H9 (cell line): ENCODE measurements around the gene SPTBN5. TPM values are rescaled to one million over a fixed set of nuclear protein-coding genes. Genes with fewer than 3 reads are reported as not detected.

ENCODE experiments used
- DNase-seq: peaks from one replicate; pipeline ENCODE4 v3.0.0-alpha.2; 2017
- H2AFZ ChIP-seq: one replicate; pipeline ENCODE4 v1.6.1; 2013; ENCODE audit warnings: mild to moderate bottlenecking, low read length, control low read depth, moderate library complexity
- H2AK5ac ChIP-seq: 2 replicates; pipeline ENCODE4 v1.6.1; 2013; ENCODE audit warnings: low read length, control low read depth, mixed read lengths; ENCODE audit not compliant: insufficient read length
- H2BK120ac ChIP-seq: one replicate; pipeline ENCODE4 v1.6.1; 2013; ENCODE audit warnings: low read depth, mild to moderate bottlenecking, low read length, control low read depth, inconsistent platforms; ENCODE audit not compliant: poor library complexity, severe bottlenecking
- H2BK12ac ChIP-seq: 2 replicates; pipeline ENCODE4 v1.6.1; 2013; ENCODE audit warnings: low read length, control low read depth, mixed read lengths, low read depth; ENCODE audit not compliant: insufficient read length
- H2BK15ac ChIP-seq: 2 replicates; pipeline ENCODE4 v1.6.1; 2013; ENCODE audit warnings: low read depth, low read length, control low read depth
- H2BK20ac ChIP-seq: one replicate; pipeline ENCODE4 v1.6.1; 2013; ENCODE audit warnings: low read depth, mild to moderate bottlenecking, low read length, control low read depth, inconsistent platforms; ENCODE audit not compliant: poor library complexity, severe bottlenecking
- H2BK5ac ChIP-seq: 2 replicates; pipeline ENCODE4 v1.6.1; 2013; ENCODE audit warnings: low read length, control low read depth, mixed read lengths; ENCODE audit not compliant: insufficient read length
- H3K14ac ChIP-seq: 2 replicates; pipeline ENCODE4 v1.6.1; 2013; ENCODE audit warnings: low read length, control low read depth; ENCODE audit not compliant: insufficient read depth
- H3K18ac ChIP-seq: 2 replicates; pipeline ENCODE4 v1.6.1; 2013; ENCODE audit warnings: low read depth, mild to moderate bottlenecking, mixed read lengths, low read length, control low read depth; ENCODE audit not compliant: insufficient read length
- H3K23ac ChIP-seq: 2 replicates; pipeline ENCODE4 v1.6.1; 2013; ENCODE audit warnings: low read length, control low read depth, mixed read lengths, low read depth; ENCODE audit not compliant: insufficient read length
- H3K23me2 ChIP-seq: 2 replicates; pipeline ENCODE4 v1.6.1; 2013; ENCODE audit warnings: low read depth, mild to moderate bottlenecking, mixed read lengths, low read length, control low read depth; ENCODE audit not compliant: insufficient read length, poor library complexity, severe bottlenecking
- H3K27ac ChIP-seq: 2 replicates; pipeline ENCODE4 v1.5.1; 2013; ENCODE audit warnings: low read length, control low read depth, mixed read lengths, low read depth; ENCODE audit not compliant: insufficient read length
- H3K27me3 ChIP-seq: 2 replicates; pipeline ENCODE4 v1.6.1; 2013; ENCODE audit warnings: low read length, control low read depth, inconsistent platforms; ENCODE audit not compliant: insufficient read depth
- H3K4ac ChIP-seq: 2 replicates; pipeline ENCODE4 v1.6.1; 2013; ENCODE audit warnings: low read depth, mild to moderate bottlenecking, control low read depth, inconsistent platforms, low read length, moderate library complexity
- H3K4me1 ChIP-seq: 2 replicates; pipeline ENCODE4 v1.6.1; 2013; ENCODE audit warnings: low read length, control low read depth, inconsistent platforms; ENCODE audit not compliant: insufficient read depth
- H3K4me2 ChIP-seq: 2 replicates; pipeline ENCODE4 v1.6.1; 2013; ENCODE audit warnings: low read length, control low read depth, mixed read lengths; ENCODE audit not compliant: insufficient read length, insufficient read depth
- H3K56ac ChIP-seq: 2 replicates; pipeline ENCODE4 v1.6.1; 2013; ENCODE audit warnings: low read depth, mild to moderate bottlenecking, mixed read lengths, low read length, control low read depth; ENCODE audit not compliant: insufficient read length
- H3K79me1 ChIP-seq: 2 replicates; pipeline ENCODE4 v1.6.1; 2013; ENCODE audit warnings: low read depth, mild to moderate bottlenecking, moderate library complexity, low read length, control low read depth, inconsistent platforms; ENCODE audit not compliant: insufficient read depth, poor library complexity, severe bottlenecking
- H3K79me2 ChIP-seq: 2 replicates; pipeline ENCODE4 v1.6.1; 2013; ENCODE audit warnings: low read length, control low read depth, inconsistent platforms; ENCODE audit not compliant: insufficient read depth
- H3K9ac ChIP-seq: 2 replicates; pipeline ENCODE4 v1.6.1; 2013; ENCODE audit warnings: low read length, control low read depth, mixed read lengths; ENCODE audit not compliant: insufficient read length; ENCODE audit errors: extremely low read depth
- H3K9me3 ChIP-seq: one replicate; pipeline ENCODE4 v1.6.1; 2013; ENCODE audit warnings: low read depth, low read length, inconsistent platforms; ENCODE audit not compliant: control insufficient read depth
- H3T11ph ChIP-seq: one replicate; pipeline ENCODE4 v1.6.1; 2013; ENCODE audit warnings: mild to moderate bottlenecking, low read length, control low read depth, inconsistent platforms
- H4K20me1 ChIP-seq: one replicate; pipeline ENCODE4 v1.6.1; 2013; ENCODE audit not compliant: control insufficient read depth, insufficient read length, insufficient read depth
- H4K5ac ChIP-seq: 2 replicates; pipeline ENCODE4 v1.6.1; 2013; ENCODE audit warnings: low read depth, mild to moderate bottlenecking, mixed read lengths, low read length, control low read depth; ENCODE audit not compliant: insufficient read length
- H4K8ac ChIP-seq: replicated peaks from 2 replicates; pipeline ENCODE4 v1.6.1; 2013; ENCODE audit warnings: low read length, control low read depth, mixed read lengths, low read depth; ENCODE audit not compliant: insufficient read length
- H4K91ac ChIP-seq: 2 replicates; pipeline ENCODE4 v1.6.1; 2013; ENCODE audit warnings: low read depth, mild to moderate bottlenecking, moderate library complexity, mixed read lengths, low read length, control low read depth; ENCODE audit not compliant: insufficient read length
- H3K27ac Mint-ChIP-seq, 3 experiments: 2 replicates in 2 of 3; 3 replicates in 1 of 3; pipeline ENCODE4 v1.8.0; 2020 to 2021; ENCODE audit warnings: mixed read lengths in 3 of 3, mild to moderate bottlenecking in 1 of 3, moderate library complexity in 1 of 3
- H3K27me3 Mint-ChIP-seq: 2 replicates; pipeline ENCODE4 v1.8.0; 2021; ENCODE audit warnings: low read depth, mild to moderate bottlenecking, moderate library complexity, mixed read lengths
- H3K36me3 Mint-ChIP-seq, 3 experiments: 2 replicates in 2 of 3; 3 replicates in 1 of 3; pipeline ENCODE4 v1.8.0; 2020 to 2021; ENCODE audit warnings: low read depth in 3 of 3, mixed read lengths in 3 of 3; ENCODE audit not compliant: insufficient read depth in 1 of 3
- H3K4me1 Mint-ChIP-seq, 2 experiments: 2 replicates each; pipeline ENCODE4 v1.8.0; 2020; ENCODE audit warnings: mixed read lengths in 2 of 2
- H3K4me3 Mint-ChIP-seq, 2 experiments: 2 replicates in 1 of 2; 3 replicates in 1 of 2; pipeline ENCODE4 v1.8.0; 2020 to 2021; ENCODE audit warnings: mild to moderate bottlenecking in 2 of 2, mixed read lengths in 2 of 2, moderate library complexity in 1 of 2
- H3K9me3 Mint-ChIP-seq, 2 experiments: 2 replicates in 1 of 2; 3 replicates in 1 of 2; pipeline ENCODE4 v1.8.0; 2020; ENCODE audit warnings: mild to moderate bottlenecking in 2 of 2, mixed read lengths in 2 of 2, moderate library complexity in 1 of 2
- CTCF ChIP-seq: fragments of 200-600 bp; sonication (generic); conservative IDR thresholded peaks from 3 replicates; pipeline ENCODE4 v1.8.0; 2021; ENCODE audit warnings: antibody characterized with exemption, mild to moderate bottlenecking
- WGBS: extraction: QIAGEN DNeasy Blood & Tissue Kit; methylation state at CpG from one replicate; pipeline ENCODE4 v1.1.7; 2013; ENCODE audit warnings: missing lambda C conversion rate, low lambda C conversion rate, mixed read lengths; ENCODE audit not compliant: insufficient read length; ENCODE audit errors: extremely low coverage; 5-methylcytosine and 5-hydroxymethylcytosine counted together
- total RNA-seq: library from RNA; stranded (reverse); gene quantifications from 2 replicates; pipeline ENCODE4 v1.2.1, GENCODE V29; 2021

The SPTBN5 gene
- total RNA-seq, 1 experiment from 2014 or later, result 0.90 TPM

- no peak overlapping the region for H4K8ac ChIP-seq
- H3K9ac ChIP-seq, result no peak overlapping the region
- no CpG with 5 or more reads among the region's 16 CpGs for WGBS
- no peak overlapping the region for H4K5ac ChIP-seq
- no peak overlapping the region for H3K4me2 ChIP-seq
- H2BK12ac ChIP-seq, result no peak overlapping the region
- no peak for TF ChIP-seq CTCF
- H3K36me3 Mint-ChIP-seq, result peaks cover 0 to 9% (median 5%) of the 10 kb centered on the region in 3 experiments; a peak in 3 of 7 replicates
- no peaks in the 10 kb centered on the region for H3K9me3 Mint-ChIP-seq
- peaks cover 16 to 24% of the 10 kb centered on the region in 2 experiments for H3K4me1 Mint-ChIP-seq
- no peak overlapping the region for H4K91ac ChIP-seq
- H3T11ph ChIP-seq, result no peak overlapping the region
- H3K27me3 ChIP-seq, result no peaks in the 10 kb centered on the region
- H2BK120ac ChIP-seq, result no peak overlapping the region
- no peak overlapping the region for H3K27ac ChIP-seq
- no peak overlapping the region for H2BK5ac ChIP-seq
- H3K14ac ChIP-seq, result no peak overlapping the region
- H3K18ac ChIP-seq, result no peak overlapping the region
- H3K56ac ChIP-seq, result no peak overlapping the region
- H4K20me1 ChIP-seq, result no peaks in the 10 kb centered on the region
- DNase-seq, result no peak
- H2AFZ ChIP-seq, result no peak overlapping the region
- H2AK5ac ChIP-seq, result no peak overlapping the region
- H3K23ac ChIP-seq, result no peak overlapping the region
- no peak overlapping the region for H2BK20ac ChIP-seq
- H3K4me3 Mint-ChIP-seq, result no peak overlapping the region
- H3K79me1 ChIP-seq, result no peaks in the 10 kb centered on the region
- no peaks in the 10 kb centered on the region for H3K23me2 ChIP-seq
- H3K79me2 ChIP-seq, result 0 out of 2 replicates have a peak, but pooled peaks cover 2% of the 10 kb centered on the region
- H3K27ac Mint-ChIP-seq, result peak overlapping the region in 2 of 3 experiments; percentile 15 to 44; a peak in 3 of 7 replicates
- H3K4ac ChIP-seq, result no peak overlapping the region
- no peaks in the 10 kb centered on the region for H3K27me3 Mint-ChIP-seq
- peaks cover 4% of the 10 kb centered on the region; the same call in 1 of the 2 replicates for H3K4me1 ChIP-seq
- no peak overlapping the region for H2BK15ac ChIP-seq
- H3K9me3 ChIP-seq, result no peaks in the 10 kb centered on the region
Observed at GRCh38 chr15:41928637-41929620, 35.1 kb upstream of the SPTBN5 start.
